ENCODE results near the gene GRAMD4.

GRAMD4 gene

DNA sequence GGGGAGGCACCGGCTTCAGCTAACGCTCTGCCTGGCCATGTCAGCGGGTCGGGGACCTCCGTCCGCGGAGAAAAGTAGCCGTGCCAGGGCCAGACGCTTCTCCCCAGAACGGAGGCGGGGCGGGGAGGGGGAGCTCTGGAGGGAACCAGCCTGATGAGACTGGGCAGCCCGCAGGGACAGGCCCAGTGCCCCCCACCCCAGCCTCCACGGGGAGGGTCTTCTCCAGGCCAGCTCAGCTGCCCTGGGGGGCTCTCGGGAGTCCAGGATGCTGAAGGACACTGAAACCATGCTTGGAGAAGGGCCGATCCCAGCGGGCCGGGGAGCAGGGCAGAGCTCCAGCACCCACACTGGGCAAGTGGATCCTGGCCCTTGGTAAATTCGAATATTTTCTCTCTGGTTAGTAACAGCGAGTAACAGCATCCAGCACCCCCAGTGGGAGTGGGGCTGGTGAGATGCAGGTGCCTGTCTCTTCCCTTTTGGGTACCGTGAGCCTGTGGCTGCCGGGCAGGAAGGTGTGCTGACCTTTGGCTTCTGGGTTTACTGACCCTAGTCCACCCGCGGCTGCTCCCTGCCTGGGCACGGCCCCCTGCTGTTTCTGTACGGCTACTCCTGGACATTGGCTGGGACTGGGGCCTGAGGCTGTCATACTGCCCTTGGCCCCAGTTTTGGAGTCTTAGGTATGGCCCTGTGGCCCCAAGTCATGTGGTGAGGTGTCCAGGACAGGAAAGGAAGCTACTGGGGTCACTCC, 35.8 kb downstream of the GRAMD4 start:
- Histone ChIP-seq H3K4me3 (ENCODE audit: low read depth, low read length) (no peak overlapping the region), H3K36me3 (replicated peaks) (no peaks in the 10 kb centered on the region), H3K27ac (no peak overlapping the region), H3K27me3 (replicated peaks) (no peaks in the 10 kb centered on the region)
- in situ Hi-C loops (cut with HindIII; ENCODE audit: low pct_ligation_motif_present, low sequenced_read_pairs): no loop called here
- TF ChIP-seq, protein P1, sequence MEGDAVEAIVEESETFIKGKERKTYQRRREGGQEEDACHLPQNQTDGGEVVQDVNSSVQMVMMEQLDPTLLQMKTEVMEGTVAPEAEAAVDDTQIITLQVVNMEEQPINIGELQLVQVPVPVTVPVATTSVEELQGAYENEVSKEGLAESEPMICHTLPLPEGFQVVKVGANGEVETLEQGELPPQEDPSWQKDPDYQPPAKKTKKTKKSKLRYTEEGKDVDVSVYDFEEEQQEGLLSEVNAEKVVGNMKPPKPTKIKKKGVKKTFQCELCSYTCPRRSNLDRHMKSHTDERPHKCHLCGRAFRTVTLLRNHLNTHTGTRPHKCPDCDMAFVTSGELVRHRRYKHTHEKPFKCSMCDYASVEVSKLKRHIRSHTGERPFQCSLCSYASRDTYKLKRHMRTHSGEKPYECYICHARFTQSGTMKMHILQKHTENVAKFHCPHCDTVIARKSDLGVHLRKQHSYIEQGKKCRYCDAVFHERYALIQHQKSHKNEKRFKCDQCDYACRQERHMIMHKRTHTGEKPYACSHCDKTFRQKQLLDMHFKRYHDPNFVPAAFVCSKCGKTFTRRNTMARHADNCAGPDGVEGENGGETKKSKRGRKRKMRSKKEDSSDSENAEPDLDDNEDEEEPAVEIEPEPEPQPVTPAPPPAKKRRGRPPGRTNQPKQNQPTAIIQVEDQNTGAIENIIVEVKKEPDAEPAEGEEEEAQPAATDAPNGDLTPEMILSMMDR (IDR thresholded peaks at IDR 0.05; ENCODE audit: low read depth, low read length, missing control alignments): no peak
- DNase-seq: no peak

DNA sequence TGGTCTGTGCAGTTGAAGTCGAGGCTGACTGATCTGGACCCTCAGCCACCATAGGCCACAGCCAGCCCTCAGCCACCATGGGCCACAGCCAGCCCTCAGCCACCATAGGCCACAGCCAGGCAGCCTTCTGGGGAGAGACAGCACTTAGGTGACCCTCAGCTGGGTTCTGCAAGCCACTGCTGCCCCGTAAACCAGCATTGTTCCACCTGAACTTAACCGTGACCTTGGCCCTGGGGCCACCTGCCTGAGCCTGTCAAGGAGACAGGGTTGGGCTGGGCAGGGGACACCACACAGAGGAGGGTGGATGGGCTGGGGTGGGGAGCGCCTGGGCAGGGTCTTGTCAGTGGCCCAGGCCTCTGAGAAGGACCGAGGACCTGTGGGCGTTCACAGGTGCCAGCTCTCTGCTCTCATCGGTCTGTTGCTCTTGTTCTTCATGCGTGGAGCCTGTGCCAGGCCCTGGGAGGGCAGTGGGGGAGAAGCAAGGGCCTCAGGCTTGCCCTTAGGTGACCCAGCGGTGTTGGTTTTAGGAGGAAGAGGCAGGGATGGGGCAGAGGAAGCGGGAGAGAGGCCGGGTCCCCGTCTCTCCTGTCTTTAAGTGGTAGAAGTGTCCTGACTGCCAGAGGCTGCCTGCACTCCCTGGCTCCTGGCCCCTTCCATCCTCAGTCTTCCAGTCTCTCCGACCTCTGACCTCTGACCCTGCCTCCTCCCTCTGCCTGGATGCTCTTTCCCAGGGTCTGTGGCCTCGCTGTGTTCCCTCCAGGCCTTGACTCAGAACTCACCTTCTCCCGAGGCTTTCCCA, 36.9 kb downstream of the GRAMD4 start:
- no peak overlapping the region for H3K4me3 ChIP-seq (ENCODE audit: low read depth, low read length)
- no peaks in the 10 kb centered on the region for H3K27me3 ChIP-seq (replicated peaks)
- no peak overlapping the region for H3K27ac ChIP-seq

GRCh38 chr22:46657655-46657953, 37.4 kb downstream of the GRAMD4 start:
- in situ Hi-C loops (cut with HindIII; ENCODE audit: low pct_ligation_motif_present, low sequenced_read_pairs): no loop called here
- TF ChIP-seq, protein P1 (IDR thresholded peaks at IDR 0.05; ENCODE audit: low read depth, low read length, missing control alignments): no peak
- Histone ChIP-seq H3K27ac (no peak overlapping the region), H3K4me3 (ENCODE audit: low read depth, low read length) (no peak overlapping the region), H3K27me3 (replicated peaks) (no peaks in the 10 kb centered on the region), H3K36me3 (replicated peaks) (no peaks in the 10 kb centered on the region)
- no peak for DNase-seq

More for the DNA sequence above, 36.9 kb downstream of the GRAMD4 start:
- no peak for DNase-seq
- in situ Hi-C loops (cut with HindIII; ENCODE audit: low pct_ligation_motif_present, low sequenced_read_pairs): no loop called here
- TF ChIP-seq, protein P1 (IDR thresholded peaks at IDR 0.05; ENCODE audit: low read depth, low read length, missing control alignments): no peak
- no peaks in the 10 kb centered on the region for H3K36me3 ChIP-seq (replicated peaks)

GRCh38 chr22:46657996-46658947, 38.1 kb downstream of the GRAMD4 start:
- TF ChIP-seq, protein P1 (IDR thresholded peaks at IDR 0.05; ENCODE audit: low read depth, low read length, missing control alignments): no peak
- H3K27ac ChIP-seq: no peak overlapping the region
- no peaks in the 10 kb centered on the region for H3K36me3 ChIP-seq (replicated peaks)
- no peak overlapping the region for H3K4me3 ChIP-seq (ENCODE audit: low read depth, low read length)
- in situ Hi-C loops (cut with HindIII; ENCODE audit: low pct_ligation_motif_present, low sequenced_read_pairs): no loop called here
- DNase-seq: no peak
- no peaks in the 10 kb centered on the region for H3K27me3 ChIP-seq (replicated peaks)

DNA sequence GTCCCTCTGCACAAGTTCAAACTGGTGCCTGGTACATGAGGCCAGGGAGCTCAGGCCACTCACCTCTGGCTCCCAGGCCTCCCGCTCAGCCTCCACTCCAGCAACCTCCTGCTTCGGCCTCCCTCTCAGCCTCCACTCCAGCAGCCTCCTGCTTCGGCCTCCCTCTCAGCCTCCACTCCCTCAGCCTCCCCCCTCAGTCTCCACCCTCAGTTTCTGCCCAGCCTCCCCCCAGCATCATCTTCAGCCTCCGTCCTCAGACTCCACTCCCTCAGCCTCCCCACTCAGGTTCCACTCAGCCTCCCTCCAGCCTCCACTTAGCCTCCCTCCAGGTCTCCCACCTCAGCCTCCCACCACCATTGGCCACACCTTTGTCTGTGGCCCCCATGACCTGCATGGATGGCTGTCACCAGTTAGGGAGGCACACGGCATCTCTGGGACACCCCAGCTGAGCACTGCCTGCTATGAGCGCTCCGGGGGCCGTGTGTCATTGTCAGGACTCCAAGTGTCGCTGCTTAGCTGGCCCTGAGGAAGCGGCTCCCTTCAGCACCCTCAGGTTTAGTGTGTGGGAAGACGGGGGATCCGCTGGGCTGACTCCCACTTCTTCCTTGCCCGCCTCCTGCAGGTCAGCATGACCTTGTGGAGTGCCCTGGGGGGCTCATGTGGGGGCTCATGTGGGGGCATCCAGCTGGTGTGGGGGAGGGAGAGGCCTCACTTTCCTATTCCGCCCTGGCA, 39.0 kb downstream of the GRAMD4 start:
- TF ChIP-seq, protein P1 (IDR thresholded peaks at IDR 0.05; ENCODE audit: low read depth, low read length, missing control alignments): no peak
- H3K36me3 ChIP-seq (replicated peaks): no peaks in the 10 kb centered on the region
- no peak overlapping the region for H3K4me3 ChIP-seq (ENCODE audit: low read depth, low read length)
- H3K27ac ChIP-seq: no peak overlapping the region
- in situ Hi-C loops (cut with HindIII; ENCODE audit: low pct_ligation_motif_present, low sequenced_read_pairs): no loop called here
- no peaks in the 10 kb centered on the region for H3K27me3 ChIP-seq (replicated peaks)
- no peak for DNase-seq

Measured in brain microvascular endothelial cell (primary cell).